MM.1S (cell line): ENCODE measurements around the gene FMO5.

Experiments
- DNase-seq: peaks from one replicate; pipeline ENCODE4 v3.0.0-alpha.2; 2015
- H2AFZ ChIP-seq: fragments of 300-600 bp; sonication (generic); 2 replicates; pipeline ENCODE4 v1.6.0; 2016; ENCODE audit warnings: antibody characterized with exemption, low read length
- H3F3A ChIP-seq: fragments of 300-600 bp; sonication (generic); 2 replicates; pipeline ENCODE4 v1.6.1; 2016; ENCODE audit warnings: mild to moderate bottlenecking, antibody characterized with exemption, low read length, moderate library complexity, mixed read lengths; ENCODE audit not compliant: insufficient read depth
- H3K27ac ChIP-seq: fragments of 300-600 bp; sonication (generic); 2 replicates; pipeline ENCODE4 v1.5.1; 2016; ENCODE audit warnings: mild to moderate bottlenecking, low read length
- H3K27me3 ChIP-seq: fragments of 300-600 bp; sonication (generic); replicated peaks from 2 replicates; pipeline ENCODE4 v1.6.0; 2016; ENCODE audit warnings: low read length; ENCODE audit not compliant: insufficient read depth
- H3K36me3 ChIP-seq: fragments of 300-600 bp; sonication (generic); replicated peaks from 2 replicates; pipeline ENCODE4 v1.6.1; 2016; ENCODE audit warnings: mild to moderate bottlenecking, low read length, mixed read lengths; ENCODE audit not compliant: insufficient read depth
- H3K4me1 ChIP-seq: fragments of 300-600 bp; sonication (generic); 2 replicates; pipeline ENCODE4 v1.6.1; 2016; ENCODE audit warnings: low read length, mixed read lengths
- H3K4me2 ChIP-seq: fragments of 300-600 bp; sonication (generic); 2 replicates; pipeline ENCODE4 v1.6.0; 2016; ENCODE audit warnings: low read depth, low read length
- H3K4me3 ChIP-seq: fragments of 300-600 bp; sonication (generic); 2 replicates; pipeline ENCODE4 v1.5.1; 2016; ENCODE audit warnings: low read length, mixed read lengths
- H3K79me2 ChIP-seq: fragments of 300-600 bp; sonication (generic); 2 replicates; pipeline ENCODE4 v1.6.1; 2016; ENCODE audit warnings: mixed run types, low read length, mixed read lengths
- H3K9ac ChIP-seq: fragments of 300-600 bp; sonication (generic); 2 replicates; pipeline ENCODE4 v1.6.1; 2016; ENCODE audit warnings: low read length, mixed read lengths
- H3K9me2 ChIP-seq: fragments of 300-600 bp; sonication (generic); replicated peaks from 2 replicates; pipeline ENCODE4 v1.6.1; 2016; ENCODE audit warnings: mild to moderate bottlenecking, low read length, mixed read lengths; ENCODE audit not compliant: insufficient read depth
- H3K9me3 ChIP-seq: fragments of 300-600 bp; sonication (generic); replicated peaks from 2 replicates; pipeline ENCODE4 v1.6.1; 2016; ENCODE audit warnings: mild to moderate bottlenecking, low read length, mixed read lengths; ENCODE audit not compliant: insufficient read depth
- H4K20me1 ChIP-seq: fragments of 300-600 bp; sonication (generic); 2 replicates; pipeline ENCODE4 v1.6.1; 2016; ENCODE audit warnings: mild to moderate bottlenecking, low read length, moderate library complexity, mixed read lengths; ENCODE audit not compliant: insufficient read depth
- CTCF ChIP-seq: fragments of 300-600 bp; sonication (generic); IDR thresholded peaks from 2 replicates; pipeline ENCODE4 v1.5.1; 2016; ENCODE audit warnings: antibody characterized with exemption, low read length, mixed read lengths
- EZH2 ChIP-seq: fragments of 300-600 bp; sonication (generic); optimal IDR thresholded peaks from 2 replicates; pipeline ENCODE3; 2017; ENCODE audit warnings: low read depth, mild to moderate bottlenecking, antibody characterized with exemption, low read length, mixed read lengths
- EZH2phosphoT487 ChIP-seq: fragments of 300-600 bp; sonication (generic); IDR thresholded peaks from 2 replicates; pipeline ENCODE4 v1.6.1; 2018; ENCODE audit warnings: antibody characterized with exemption, low read length

Gene FMO5

GRCh38 chr1:147214325-147214724, 10.8 kb downstream of the FMO5 start:
- DNase-seq = no peak
- Histone ChIP-seq H3K4me1 (no peaks in the 10 kb centered on the region), H3K36me3 (no peaks in the 10 kb centered on the region), H3K27me3 (no peaks in the 10 kb centered on the region), H2AFZ (no peak overlapping the region), H4K20me1 (no peaks in the 10 kb centered on the region), H3K9me3 (no peaks in the 10 kb centered on the region), H3F3A (no peaks in the 10 kb centered on the region), H3K4me3 (no peak overlapping the region), H3K9ac (no peak overlapping the region), H3K9me2 (no peaks in the 10 kb centered on the region), H3K27ac (no peak overlapping the region), H3K79me2 (no peaks in the 10 kb centered on the region), H3K4me2 (no peak overlapping the region)
- no peak for TF ChIP-seq CTCF
- TF ChIP-seq EZH2 = no peak
- no peak for TF ChIP-seq EZH2phosphoT487

DNA sequence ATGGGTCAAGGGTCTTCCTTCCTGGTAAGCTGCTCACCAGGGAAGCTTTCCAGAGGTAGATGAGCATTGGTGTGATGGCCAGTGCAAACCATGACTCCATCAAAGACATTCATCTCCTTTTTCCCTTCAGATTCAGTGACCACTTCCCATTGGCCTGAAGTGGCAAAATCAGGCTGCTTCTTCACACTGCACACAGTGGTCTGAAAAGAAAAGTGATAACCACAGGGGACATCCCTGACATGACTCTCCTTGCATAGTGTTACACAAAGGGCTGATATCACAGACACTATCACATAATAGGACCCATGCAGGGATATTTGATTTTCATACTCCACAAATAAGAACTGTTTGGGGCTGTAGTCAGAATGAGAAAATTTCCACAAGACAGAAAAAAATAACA, 11.9 kb downstream of the FMO5 start:
- H3K9me2 ChIP-seq = no peaks in the 10 kb centered on the region
- H3K27me3 ChIP-seq = no peaks in the 10 kb centered on the region
- H3K4me2 ChIP-seq = no peak overlapping the region
- no peak for DNase-seq
- no peak for TF ChIP-seq EZH2
- no peak for TF ChIP-seq CTCF
- no peak for TF ChIP-seq EZH2phosphoT487
- H3K9me3 ChIP-seq = no peaks in the 10 kb centered on the region
- H3K4me3 ChIP-seq = no peak overlapping the region
- H3K27ac ChIP-seq = no peak overlapping the region
- H4K20me1 ChIP-seq = no peaks in the 10 kb centered on the region
- H3K36me3 ChIP-seq = no peaks in the 10 kb centered on the region
- H3F3A ChIP-seq = no peaks in the 10 kb centered on the region
- H3K79me2 ChIP-seq = no peaks in the 10 kb centered on the region
- no peak overlapping the region for H3K9ac ChIP-seq
- H2AFZ ChIP-seq = no peak overlapping the region
- H3K4me1 ChIP-seq = no peaks in the 10 kb centered on the region

DNA sequence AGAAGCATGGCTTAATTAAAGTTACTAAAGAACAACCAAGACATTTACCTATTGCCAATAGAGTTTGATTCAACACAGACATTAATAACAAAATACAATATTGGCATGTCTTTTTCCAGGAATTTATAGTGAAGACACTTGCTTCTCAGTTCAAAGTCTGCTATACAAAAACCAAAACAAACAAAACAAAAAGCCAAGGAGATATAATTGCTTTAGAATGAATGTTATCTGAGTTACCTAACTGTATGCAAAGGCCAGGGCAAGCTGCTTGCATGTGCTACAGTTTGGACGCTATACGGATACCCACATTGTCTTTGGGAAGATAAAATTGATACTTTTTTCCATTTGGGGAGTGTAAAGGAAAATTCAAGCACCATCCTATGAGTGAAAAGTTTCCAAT, 13.6 kb downstream of the FMO5 start:
- no peaks in the 10 kb centered on the region for H3K9me2 ChIP-seq

More for the DNA sequence above, 13.6 kb downstream of the FMO5 start:
- H3K9me3 ChIP-seq = no peaks in the 10 kb centered on the region
- no peak overlapping the region for H3K9ac ChIP-seq
- H3K27me3 ChIP-seq = no peaks in the 10 kb centered on the region
- H3K4me3 ChIP-seq = no peak overlapping the region
- no peaks in the 10 kb centered on the region for H3K36me3 ChIP-seq
- no peaks in the 10 kb centered on the region for H3F3A ChIP-seq
- TF ChIP-seq EZH2phosphoT487 = no peak
- no peak for TF ChIP-seq CTCF
- TF ChIP-seq EZH2 = no peak
- no peak for DNase-seq
- no peaks in the 10 kb centered on the region for H3K79me2 ChIP-seq
- H4K20me1 ChIP-seq = no peaks in the 10 kb centered on the region
- no peak overlapping the region for H3K4me2 ChIP-seq
- no peaks in the 10 kb centered on the region for H3K4me1 ChIP-seq
- H3K27ac ChIP-seq = no peak overlapping the region
- H2AFZ ChIP-seq = no peak overlapping the region
